ENCODE results near the gene C10orf67.
"Not testable (repeated sequence)": the region's sequence is repeated elsewhere in the genome, so short reads cannot be mapped to it uniquely, and the experiment has no call there.

C10orf67 gene

DNA sequence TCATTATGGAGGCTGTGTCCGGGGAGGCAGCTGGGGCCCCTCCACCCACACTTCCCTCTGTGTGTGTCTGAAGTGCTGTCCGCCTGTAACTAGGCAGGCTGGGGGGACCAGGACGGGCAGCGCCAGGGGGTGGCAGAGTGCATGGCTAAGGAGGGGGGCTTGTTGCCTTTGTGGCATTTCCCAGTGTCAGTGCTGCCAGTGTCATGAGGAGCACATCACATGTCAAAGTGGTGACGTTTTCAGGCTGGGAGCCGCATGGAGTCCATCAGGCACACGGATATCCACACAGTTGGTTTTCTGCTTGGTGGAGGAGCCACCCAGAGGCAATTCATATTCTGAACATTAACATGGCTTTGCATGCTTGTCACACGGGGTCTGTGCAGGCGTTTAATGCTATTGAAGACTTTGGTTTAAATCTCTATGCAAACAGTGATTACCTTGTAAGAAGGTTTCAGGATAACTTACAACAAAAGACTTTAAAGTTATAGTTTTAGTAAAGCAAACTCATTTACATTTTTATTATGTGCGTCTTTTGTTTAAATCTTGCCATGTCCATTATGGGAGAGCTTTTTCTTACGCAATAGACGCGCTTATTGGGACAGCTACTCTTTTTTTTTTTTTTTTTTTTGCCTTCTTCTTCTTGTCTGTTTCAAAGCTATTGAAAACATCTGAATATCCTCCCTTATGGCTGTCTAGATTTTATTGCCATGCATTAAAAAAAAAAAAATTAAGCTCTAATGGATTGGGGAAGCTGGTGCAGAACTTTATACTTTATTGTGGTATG lies 52.9 kb downstream of the C10orf67 start:
- in situ Hi-C loops (cut with HindIII; ENCODE audit: low pct_ligation_motif_present, low pct_unique_long_range_greater_than_20kb, low sequenced_read_pairs): no loop called here
- DNase-seq: no peak

DNA sequence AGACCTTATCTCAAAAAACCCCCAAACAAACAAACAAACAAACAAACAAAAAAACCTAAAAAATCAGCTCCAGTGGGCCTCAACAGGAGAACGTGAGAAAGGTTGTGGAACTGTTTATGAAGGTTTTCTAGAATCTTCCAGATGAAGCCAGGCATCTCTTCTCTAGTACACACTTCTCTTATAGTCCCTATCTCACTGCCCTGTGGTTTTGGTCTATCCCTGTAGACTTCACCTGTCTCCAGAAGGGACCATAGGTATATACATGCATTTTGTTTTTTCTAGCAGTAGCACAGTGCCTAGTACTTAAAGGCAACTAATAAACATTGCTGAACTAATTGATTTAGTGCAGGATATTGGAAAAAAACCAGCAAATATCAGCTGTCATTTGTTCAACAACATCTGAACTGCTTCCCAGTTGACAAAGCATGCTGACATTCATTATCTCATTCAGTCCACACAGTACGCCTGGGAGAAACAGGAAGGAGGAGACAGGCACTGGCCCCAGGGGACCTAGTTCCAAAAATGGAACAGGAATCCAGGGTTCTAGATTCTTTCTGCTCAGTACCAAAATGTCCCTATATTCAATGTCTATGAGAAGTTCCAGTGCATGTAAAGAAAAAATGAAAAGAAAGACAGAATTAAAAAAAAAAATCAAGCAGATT lies 59.8 kb downstream of the C10orf67 start:
- in situ Hi-C loops (cut with HindIII; ENCODE audit: low pct_ligation_motif_present, low pct_unique_long_range_greater_than_20kb, low sequenced_read_pairs): no loop called here

DNA sequence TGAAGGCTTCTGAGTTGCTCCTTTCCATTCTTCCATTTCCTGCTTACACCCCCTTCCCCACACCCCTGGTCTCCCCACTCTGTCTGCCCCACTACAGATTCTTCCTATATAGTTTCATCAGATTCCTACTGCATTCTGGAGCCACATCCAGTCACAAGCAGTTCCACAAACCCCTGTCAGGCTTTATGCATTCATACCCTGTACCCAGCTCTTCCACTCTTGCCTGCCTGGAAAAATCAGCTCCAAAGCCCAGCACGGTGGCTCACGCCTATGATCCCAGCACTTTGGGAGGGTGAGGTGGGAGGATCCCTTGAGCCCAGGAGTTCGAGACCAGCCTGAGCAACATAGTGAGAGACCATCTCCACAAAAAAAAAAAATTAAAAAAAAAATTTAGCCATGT lies 60.4 kb downstream of the C10orf67 start:
- in situ Hi-C loops (cut with HindIII; ENCODE audit: low pct_ligation_motif_present, low pct_unique_long_range_greater_than_20kb, low sequenced_read_pairs): no loop called here
- DNase-seq: no peak

More for the DNA sequence above, 59.8 kb downstream of the C10orf67 start:
- no peak for DNase-seq

DNA sequence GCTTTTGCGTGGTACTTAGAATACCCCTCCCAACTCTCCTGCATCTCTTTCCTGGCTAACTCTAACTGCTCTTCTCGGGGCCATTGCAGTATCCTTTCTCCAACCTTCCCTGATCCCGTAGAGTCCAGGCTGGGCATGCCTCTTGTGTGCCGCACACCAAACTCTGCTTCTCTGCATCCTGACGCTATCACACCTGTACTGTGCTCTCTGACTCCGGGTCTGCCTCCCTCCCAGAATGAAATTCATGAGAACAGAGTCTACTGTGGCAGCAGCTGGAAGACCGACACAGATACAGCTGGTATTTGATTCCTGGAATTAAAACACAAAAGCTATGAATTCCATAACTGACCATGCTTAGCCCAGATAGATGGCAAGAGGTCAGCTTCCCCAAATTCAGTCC lies 60.9 kb downstream of the C10orf67 start:
- no peak for DNase-seq
- in situ Hi-C loops (cut with HindIII; ENCODE audit: low pct_ligation_motif_present, low pct_unique_long_range_greater_than_20kb, low sequenced_read_pairs): no loop called here

DNA sequence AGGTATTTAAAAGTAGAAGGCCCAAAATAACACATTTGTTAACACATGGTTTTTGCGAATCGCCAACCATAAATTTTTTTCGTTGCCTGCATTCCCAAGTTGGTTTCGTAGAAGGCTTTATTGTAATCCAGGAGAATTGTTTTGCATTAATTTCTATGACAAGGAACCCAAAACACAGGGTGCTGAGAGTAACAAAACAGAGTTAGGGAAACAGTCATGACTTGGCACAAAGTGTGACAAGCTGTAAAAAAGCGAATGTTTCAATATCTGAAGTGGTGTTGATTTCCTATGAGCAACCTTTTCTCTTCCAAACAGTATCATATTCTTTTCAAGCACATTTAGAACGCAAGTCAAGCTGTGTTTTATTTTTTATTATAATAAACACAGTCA lies 63.6 kb downstream of the C10orf67 start:
- in situ Hi-C loops (cut with HindIII; ENCODE audit: low pct_ligation_motif_present, low pct_unique_long_range_greater_than_20kb, low sequenced_read_pairs): no loop called here
- no peak for DNase-seq

DNA sequence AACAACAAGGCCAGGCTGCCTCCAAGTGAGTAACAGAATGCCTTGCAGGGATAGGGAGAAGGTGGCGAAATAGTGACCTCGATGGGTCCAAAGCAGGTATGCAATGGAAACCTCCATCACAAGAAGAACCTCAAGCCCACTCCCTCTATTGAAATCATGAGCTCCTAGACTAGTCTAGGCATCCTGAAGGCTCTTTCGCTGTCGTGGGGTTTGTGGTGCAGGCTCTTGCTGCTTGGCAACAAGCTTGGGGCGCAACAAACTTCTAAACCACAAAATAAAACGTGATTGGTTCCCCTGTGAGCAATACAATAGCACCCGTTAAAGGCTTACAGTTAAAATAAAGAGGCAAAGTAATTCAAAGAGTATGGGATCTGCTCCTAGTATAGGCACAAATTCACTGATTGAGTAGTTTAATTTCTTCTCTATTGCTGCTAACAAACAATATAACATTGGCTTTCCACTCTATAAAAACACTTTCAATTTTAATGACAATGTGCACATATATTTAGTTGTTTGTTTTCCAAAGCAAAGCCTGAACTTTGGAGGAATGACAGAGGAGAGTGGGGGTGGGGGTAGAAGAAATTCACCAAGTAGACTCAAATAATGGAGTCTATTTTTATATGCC lies 64.1 kb downstream of the C10orf67 start:
- DNase-seq: no peak
- in situ Hi-C loops (cut with HindIII; ENCODE audit: low pct_ligation_motif_present, low pct_unique_long_range_greater_than_20kb, low sequenced_read_pairs): no loop called here

DNA sequence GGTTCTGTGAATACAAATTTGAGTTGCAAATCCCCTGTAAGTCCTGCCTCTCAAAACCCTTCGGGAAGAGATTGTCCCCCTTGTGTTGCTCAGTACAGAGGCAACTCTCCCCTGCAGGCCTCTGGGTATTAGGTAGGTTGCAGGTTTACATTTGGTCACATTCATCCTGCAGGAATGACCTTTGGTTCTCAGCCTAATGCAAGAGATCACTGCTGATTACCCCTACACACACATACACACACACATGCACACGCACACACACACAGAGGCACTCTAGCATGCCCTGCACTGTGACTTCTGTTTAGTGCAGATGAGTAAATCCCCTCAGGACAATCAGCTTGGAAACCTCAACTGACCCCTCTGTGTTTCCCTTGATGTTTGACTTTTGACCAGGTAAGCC lies 69.2 kb downstream of the C10orf67 start:
- no peak for DNase-seq
- in situ Hi-C loops (cut with HindIII; ENCODE audit: low pct_ligation_motif_present, low pct_unique_long_range_greater_than_20kb, low sequenced_read_pairs): no loop called here

DNA sequence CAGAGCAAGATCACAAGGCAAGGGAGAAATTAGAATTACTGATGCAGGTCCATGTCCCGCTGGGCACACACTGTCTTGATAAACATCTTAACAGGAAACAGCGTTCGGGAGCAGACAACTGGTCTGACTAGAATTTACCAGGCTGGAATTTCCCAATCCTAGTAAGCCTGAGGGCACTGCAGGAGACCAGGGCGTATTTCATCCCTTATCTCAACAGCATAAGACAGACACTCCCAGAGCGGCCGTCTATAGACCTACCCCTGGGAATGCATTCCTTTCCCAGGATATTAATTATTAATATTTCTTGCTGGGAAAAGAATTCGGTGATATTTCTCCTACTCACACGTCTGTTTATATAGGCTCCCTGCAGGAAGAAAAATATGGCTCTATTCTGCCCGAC lies 70.4 kb downstream of the C10orf67 start:
- DNase-seq; in situ Hi-C loops (cut with HindIII; ENCODE audit: low pct_ligation_motif_present, low pct_unique_long_range_greater_than_20kb, low sequenced_read_pairs): not testable (repeated sequence)

DNA sequence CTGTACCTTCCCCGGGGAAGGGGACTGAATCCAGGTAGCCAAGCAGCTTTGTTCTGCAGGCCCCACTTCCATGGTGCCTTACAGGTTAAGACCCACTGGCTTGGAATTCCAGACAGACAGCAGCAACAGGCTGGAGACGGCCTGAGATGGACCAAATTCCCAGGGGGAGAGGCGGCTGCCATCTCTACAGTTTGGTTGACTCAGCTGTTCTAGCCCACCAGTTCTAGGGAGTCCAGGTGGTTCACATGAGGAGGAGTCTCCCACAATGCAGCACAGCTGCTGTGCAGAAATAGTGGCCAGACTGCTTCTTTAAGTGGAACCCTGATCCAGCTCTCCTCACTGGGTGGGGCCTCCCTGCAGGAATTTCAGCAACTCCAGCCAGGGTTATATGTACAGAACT lies 74.1 kb downstream of the C10orf67 start:
- in situ Hi-C loops (cut with HindIII; ENCODE audit: low pct_ligation_motif_present, low pct_unique_long_range_greater_than_20kb, low sequenced_read_pairs): no loop called here
- no peak for DNase-seq

DNA sequence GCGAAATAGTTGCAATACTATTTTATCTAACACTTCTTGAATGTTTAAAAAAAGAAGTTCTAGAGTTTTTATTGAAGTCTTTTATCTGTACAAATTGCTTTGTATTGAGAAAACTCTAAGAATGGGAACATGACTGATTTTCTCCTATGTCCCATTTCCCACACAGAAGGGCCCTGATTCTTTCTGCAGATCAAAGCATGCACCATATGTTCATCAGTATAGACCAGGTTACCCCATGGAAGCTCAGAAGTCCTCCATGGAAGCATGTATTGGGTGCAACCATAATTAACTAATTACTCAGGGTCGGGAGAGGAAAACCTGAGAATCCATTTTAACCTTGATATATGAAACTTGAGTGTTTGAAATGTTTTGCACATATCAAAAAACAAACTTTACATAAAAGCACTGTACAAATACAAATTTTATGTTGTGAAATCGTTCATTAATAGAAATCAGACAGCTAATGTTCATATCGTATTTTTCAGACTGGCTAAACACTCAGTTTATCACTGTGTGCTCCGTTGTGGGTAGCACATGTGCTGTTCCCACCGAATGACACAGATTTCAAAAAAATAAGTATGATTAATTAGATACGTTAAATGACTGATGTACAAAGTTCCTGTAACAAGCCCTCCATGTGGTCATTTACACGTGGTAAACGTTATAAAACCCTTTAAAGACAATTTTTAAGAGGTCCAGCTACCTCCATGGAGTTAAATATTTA lies 81.0 kb downstream of the C10orf67 start:
- DNase-seq: no peak
- in situ Hi-C loops (cut with HindIII; ENCODE audit: low pct_ligation_motif_present, low pct_unique_long_range_greater_than_20kb, low sequenced_read_pairs): no loop called here

DNA sequence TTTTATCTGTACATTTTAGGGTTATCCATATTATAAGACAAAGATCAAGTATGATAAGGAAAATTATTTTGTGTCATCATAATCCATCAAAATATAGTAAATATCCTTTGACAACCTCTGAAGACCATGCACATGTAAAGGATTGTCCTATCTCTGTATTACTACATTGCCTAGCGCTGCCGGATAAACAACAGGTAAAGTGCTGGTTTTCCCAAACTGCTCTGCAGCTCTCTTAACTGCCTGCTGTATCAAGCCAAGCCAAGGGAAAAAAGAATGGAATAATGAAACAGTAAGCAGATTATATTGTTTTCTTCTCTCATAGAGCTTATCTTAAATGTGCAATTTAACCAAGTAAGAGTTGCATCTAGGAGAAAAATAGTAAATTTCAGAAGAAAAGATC lies 81.7 kb downstream of the C10orf67 start:
- DNase-seq: no peak
- in situ Hi-C loops (cut with HindIII; ENCODE audit: low pct_ligation_motif_present, low pct_unique_long_range_greater_than_20kb, low sequenced_read_pairs): no loop called here

DNA sequence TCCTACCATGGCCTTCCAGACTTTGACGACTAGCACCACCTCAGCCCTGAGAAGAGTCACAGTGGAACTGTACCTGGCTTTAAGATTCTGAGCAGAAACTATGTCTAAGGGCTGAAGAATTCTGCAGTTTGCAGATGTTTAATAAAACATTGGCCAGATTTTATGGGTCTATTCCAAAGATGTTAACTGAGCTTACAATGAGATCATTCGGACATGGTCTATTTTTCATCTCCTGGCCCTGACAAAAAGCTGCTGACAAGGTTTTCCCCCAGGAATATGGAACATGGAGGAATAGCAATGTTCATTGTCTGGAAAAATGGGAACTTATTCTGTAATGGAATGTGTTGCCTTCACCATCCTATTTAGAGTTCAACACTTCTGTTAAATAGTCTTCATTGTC lies 86.1 kb downstream of the C10orf67 start:
- no peak for DNase-seq
- in situ Hi-C loops (cut with HindIII; ENCODE audit: low pct_ligation_motif_present, low pct_unique_long_range_greater_than_20kb, low sequenced_read_pairs): no loop called here

DNA sequence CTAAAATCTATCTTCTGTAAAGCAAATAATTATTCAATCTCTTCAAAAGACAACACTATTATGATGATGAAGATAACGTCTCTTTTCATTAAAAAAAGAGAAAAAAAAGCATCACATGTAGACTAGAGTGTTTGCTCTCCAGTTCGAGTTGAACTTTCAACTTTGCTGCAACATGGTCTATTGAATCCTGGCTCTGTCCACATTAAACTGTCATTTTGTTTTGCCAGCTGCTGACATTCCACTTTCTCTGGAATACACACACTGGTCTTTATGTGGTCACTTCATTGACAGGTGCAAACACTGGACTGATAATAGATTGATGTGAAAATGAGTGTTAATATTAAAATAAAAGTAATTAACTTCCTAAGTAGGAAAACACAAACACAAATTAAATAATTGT lies 90.8 kb downstream of the C10orf67 start:
- no peak for DNase-seq
- in situ Hi-C loops (cut with HindIII; ENCODE audit: low pct_ligation_motif_present, low pct_unique_long_range_greater_than_20kb, low sequenced_read_pairs): no loop called here

DNA sequence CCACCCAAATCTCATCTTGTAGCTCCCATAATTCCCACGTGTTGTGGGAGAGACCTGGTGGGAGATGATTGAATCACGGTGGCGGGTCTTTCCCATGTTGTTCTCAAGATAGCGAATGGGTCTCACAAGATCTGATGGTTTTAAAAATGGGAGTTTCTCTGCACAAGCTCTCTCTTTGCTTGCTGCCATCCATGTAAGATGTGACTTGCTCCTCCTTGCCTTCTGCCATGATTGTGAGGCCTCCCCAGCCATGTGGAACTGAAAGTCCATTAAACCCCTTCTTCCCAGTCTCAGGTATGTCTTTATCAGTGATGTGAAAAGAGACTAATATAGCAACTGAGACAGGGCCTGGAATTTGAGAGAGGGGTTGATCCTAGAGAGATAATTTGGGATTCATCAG lies 91.7 kb downstream of the C10orf67 start:
- DNase-seq; in situ Hi-C loops (cut with HindIII; ENCODE audit: low pct_ligation_motif_present, low pct_unique_long_range_greater_than_20kb, low sequenced_read_pairs): not testable (repeated sequence)

DNA sequence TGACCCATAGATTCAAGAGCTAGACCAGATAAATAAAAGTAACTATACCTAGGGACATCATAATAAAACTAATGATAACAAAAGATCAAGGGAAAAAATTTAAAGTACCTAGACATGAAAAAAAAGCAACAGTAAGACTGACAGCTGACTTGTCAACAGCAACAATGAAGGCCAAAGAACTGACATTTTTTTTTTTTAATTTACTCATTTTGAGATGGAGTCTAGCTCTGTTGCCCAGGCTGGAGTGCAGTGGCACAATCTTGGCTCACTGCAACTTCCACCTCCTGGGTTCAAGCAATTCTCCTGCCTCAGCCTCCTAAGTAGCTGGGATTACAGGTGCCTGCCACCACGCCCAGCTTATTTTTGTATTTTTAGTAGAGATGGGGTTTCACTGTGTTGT lies 102.8 kb downstream of the C10orf67 start:
- in situ Hi-C loops (cut with HindIII; ENCODE audit: low pct_ligation_motif_present, low pct_unique_long_range_greater_than_20kb, low sequenced_read_pairs); DNase-seq: not testable (repeated sequence)

DNA sequence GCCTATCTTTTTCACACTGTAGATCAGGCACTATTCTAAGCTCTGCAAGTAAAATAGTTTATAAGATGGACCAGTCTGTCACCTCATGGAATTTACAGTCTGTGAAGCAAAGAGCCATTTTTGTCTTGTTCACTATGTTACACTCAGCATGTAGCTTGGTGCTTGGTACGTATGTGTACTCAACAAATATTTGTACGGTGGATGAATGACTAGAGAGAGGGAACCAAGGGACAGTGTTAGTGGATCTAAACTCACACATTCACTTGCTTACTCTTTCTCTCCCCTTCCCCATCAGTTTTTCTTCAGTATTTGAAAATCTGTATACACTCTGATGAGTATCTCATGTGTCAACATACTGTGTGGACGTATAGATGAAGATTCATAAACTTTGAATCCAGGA lies 106.6 kb downstream of the C10orf67 start:
- DNase-seq: no peak
- in situ Hi-C loops (cut with HindIII; ENCODE audit: low pct_ligation_motif_present, low pct_unique_long_range_greater_than_20kb, low sequenced_read_pairs): no loop called here

DNA sequence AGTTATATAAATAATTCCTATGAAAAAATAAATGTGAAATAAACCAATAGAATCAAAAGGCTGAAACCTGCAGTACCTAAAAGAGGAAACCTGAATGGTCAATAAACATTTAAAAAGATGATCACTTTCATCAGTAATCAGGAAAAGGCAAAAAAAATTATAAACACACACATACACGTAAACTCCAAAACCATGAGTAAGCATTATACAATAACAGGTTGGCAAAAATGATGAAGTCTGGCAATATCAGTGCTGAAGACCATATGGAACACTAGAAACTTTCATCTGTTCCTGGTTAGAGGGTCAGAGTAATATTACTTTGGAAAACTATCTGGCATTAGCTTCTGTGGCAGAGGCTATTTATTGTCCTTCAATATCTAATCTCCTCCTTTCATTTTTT lies 114.0 kb downstream of the C10orf67 start:
- DNase-seq: no peak
- in situ Hi-C loops (cut with HindIII; ENCODE audit: low pct_ligation_motif_present, low pct_unique_long_range_greater_than_20kb, low sequenced_read_pairs): no loop called here

DNA sequence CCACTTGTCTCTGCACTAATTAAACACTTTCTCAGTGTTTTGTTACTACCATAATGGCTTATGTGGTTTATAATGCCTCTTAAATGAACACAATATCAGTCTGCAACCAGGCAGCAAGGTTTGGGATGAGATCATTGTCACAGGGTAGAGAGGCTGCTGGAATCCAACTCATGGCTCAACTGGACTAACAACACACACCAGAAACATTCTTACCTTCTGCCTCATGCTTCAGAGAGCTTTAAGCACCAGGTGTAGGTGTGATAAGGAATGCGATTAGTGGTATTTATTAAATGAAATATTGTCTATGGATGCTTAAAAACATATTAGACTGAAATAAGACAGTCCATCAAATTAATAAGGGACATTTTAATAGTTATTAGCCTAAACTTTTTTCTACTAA lies 127.1 kb downstream of the C10orf67 start:
- no peak for DNase-seq

DNA sequence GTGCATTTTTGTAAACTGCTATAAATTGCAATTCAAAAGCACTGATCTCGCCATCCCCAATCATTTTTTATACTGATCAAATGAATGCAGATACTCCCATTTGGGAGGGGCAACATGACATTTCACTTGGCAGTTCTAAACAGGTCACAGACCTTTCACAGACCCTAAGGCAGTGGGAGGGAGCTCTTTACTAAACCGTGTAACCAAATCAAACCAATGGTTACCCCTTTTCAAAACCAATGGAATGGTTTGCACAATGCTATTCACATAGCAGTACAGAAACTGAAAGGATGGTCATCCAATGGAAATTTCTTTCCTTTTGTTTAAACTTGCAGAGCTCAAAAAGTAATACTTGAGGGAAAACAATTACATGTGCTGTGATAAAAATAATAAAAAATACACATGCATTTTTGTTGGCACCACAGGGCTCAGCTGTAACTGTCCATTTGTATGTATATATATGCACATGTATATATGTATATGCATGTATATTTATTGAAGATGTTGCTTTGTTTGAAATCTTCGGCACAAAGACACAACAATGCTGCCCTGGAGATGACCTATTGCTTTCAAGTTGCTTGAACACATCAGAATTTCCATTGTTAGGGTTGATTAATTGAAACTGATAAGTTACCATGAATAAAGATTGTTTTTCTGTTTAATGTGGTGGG lies 138.5 kb downstream of the C10orf67 start:
- DNase-seq: no peak
- in situ Hi-C loops (cut with HindIII; ENCODE audit: low pct_ligation_motif_present, low pct_unique_long_range_greater_than_20kb, low sequenced_read_pairs): no loop called here

More for the DNA sequence above, 127.1 kb downstream of the C10orf67 start:
- in situ Hi-C loops (cut with HindIII; ENCODE audit: low pct_ligation_motif_present, low pct_unique_long_range_greater_than_20kb, low sequenced_read_pairs): no loop called here
